Head of caudate nucleus (tissue), 42 donors: ENCODE measurements around the gene PAX5.
A peak's percentile ranks its signal among the peaks of the same experiment; 100 is the strongest.

Experiments used
- DNase-seq, 42 donors: peaks; one replicate each; pipeline versions ENCODE4 v3.0.0 to v3.0.0-alpha.2; 2020 to 2021; ENCODE audit warnings: mixed read lengths in 7 of 42
- intact Hi-C: fragments of 100-400 bp; cut with DNase I; formaldehyde crosslinking; loops from one replicate; pipeline ENCODE4 v1.15.0; 2022

PAX5 gene

GRCh38 chr9:37038302-37038942, 4.4 kb upstream of the PAX5 start:
- intact Hi-C loops: no loop called here

GRCh38 chr9:37037503-37038301, 3.6 kb upstream of the PAX5 start:
- intact Hi-C loops: no loop called here
- no peak for DNase-seq

More at GRCh38 chr9:37038302-37038942, 4.4 kb upstream of the PAX5 start:
- no peak for DNase-seq

GRCh38 chr9:37036776-37037502, 2.9 kb upstream of the PAX5 start:
- peak in 17 of 42 donors; percentile 7 to 59 (median 34) for DNase-seq
- intact Hi-C loops: no loop called here

- intact Hi-C loops: no loop called here
- DNase-seq: no peak
Measured at GRCh38 chr9:37036371-37036775, 2.3 kb upstream of the PAX5 start.

- intact Hi-C loops: no loop called here
- DNase-seq: no peak
Measured at GRCh38 chr9:37035648-37036370, 1.7 kb upstream of the PAX5 start.

- intact Hi-C loops: no loop called here
- DNase-seq: no peak
Measured at GRCh38 chr9:37034938-37035647, 1.0 kb upstream of the PAX5 start.

- DNase-seq: no peak
- intact Hi-C loops: no loop called here
Measured at GRCh38 chr9:37034305-37034937, 353 bp upstream of the PAX5 start.

- DNase-seq: no peak
- intact Hi-C loops: no loop called here
Measured at GRCh38 chr9:37033141-37033540, 927 bp downstream of the PAX5 start.

- DNase-seq: no peak
- intact Hi-C loops: no loop called here
Measured at GRCh38 chr9:37032713-37033112, 1.4 kb downstream of the PAX5 start.

GRCh38 chr9:37031902-37032301, 2.2 kb downstream of the PAX5 start:
- intact Hi-C loops: no loop called here
- no peak for DNase-seq

GRCh38 chr9:37031081-37031480, 3.0 kb downstream of the PAX5 start:
- no peak for DNase-seq
- intact Hi-C loops: no loop called here

GRCh38 chr9:37030611-37030939, 3.5 kb downstream of the PAX5 start:
- no peak for DNase-seq
- intact Hi-C loops: no loop called here

- DNase-seq: no peak
- intact Hi-C loops: no loop called here
Measured at GRCh38 chr9:37029776-37030610, 4.1 kb downstream of the PAX5 start.

GRCh38 chr9:37029304-37029775, 4.7 kb downstream of the PAX5 start:
- no peak for DNase-seq
- intact Hi-C loops: no loop called here

- no peak for DNase-seq
- intact Hi-C loops: no loop called here
Measured at GRCh38 chr9:37028420-37029031, 5.5 kb downstream of the PAX5 start.

GRCh38 chr9:37027582-37028419, 6.3 kb downstream of the PAX5 start:
- DNase-seq: peak; percentile 53 to 89 (median 72)
- intact Hi-C loops: no loop called here
